ENCODE measurements around the gene ZDHHC3. TPM values are rescaled to one million over a fixed set of nuclear protein-coding genes. Genes with fewer than 3 reads are reported as not detected.
A peak's percentile ranks its signal among the peaks of the same experiment; 100 is the strongest.

The ZDHHC3 gene, protein sequence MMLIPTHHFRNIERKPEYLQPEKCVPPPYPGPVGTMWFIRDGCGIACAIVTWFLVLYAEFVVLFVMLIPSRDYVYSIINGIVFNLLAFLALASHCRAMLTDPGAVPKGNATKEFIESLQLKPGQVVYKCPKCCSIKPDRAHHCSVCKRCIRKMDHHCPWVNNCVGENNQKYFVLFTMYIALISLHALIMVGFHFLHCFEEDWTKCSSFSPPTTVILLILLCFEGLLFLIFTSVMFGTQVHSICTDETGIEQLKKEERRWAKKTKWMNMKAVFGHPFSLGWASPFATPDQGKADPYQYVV
- polyA plus RNA-seq (2013) = 50.9 and 51.5 TPM in 2 replicates

DNA sequence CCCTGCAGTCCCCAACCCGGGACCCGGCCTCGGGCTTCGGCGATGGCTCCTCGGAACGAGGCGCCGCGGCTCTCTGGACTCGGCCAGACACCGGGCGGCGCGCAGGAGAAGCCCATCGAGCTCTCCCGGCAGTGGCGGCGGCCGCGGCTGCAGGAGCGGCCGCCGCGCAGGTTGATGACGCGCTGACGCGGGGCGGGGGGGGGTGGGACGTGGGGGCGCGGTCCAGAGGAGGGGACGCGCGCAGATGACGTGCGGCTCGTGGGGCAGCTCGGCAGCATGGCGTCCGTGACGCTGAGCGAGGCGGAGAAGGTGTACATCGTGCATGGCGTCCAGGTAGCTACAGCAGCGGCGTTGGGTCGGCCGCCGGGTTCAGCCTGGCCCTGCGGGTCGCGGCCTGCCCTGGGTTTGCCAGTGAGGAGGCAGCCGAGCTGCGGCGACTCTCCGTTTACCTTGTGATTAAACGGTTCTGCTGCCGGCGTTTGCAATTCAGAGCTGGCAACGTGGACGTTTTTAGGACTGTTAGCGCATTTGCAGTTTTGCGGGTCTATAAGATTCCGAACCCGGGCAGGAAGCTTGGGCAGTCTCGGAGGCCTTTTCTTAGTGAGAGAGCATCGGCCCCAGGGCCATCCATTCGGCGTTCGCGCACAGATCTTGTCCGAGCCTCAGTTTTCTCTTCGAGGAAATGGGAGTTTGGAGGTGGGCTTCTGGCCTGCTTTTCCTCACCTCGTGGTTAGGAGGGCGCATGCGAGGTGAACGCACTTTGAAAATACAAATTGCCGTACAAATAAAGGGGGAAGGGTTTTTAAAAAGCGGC is at the start of gene ZDHHC3, which contains the start of gene EXOSC7:
Gene ZDHHC3 (minus strand): TSS at position 173 of the 814 bp plus-strand sequence. CDS start 16,738 bp downstream, outside the sequence.
Gene EXOSC7 (plus strand): TSS at position 243 of the 814 bp plus-strand sequence. CDS start 34 bp downstream, at position 277.
- H3K4ac ChIP-seq (ENCODE audit: low read depth, low read length) = peak within 1 kb of the TSS; percentile 95
- peak within 1 kb of the TSS; percentile 95 for H3K9ac ChIP-seq (ENCODE audit: low read length)
- peak within 1 kb of the TSS; percentile 93 for H3K4me2 ChIP-seq (ENCODE audit: low read length)
- no CpG with 5 or more reads among the region's 82 CpGs for WGBS (ENCODE audit: extremely low coverage, insufficient coverage, insufficient read length)
- H2BK120ac ChIP-seq (ENCODE audit: insufficient read depth, low read length, poor library complexity) = peak within 1 kb of the TSS; percentile 91
- peak within 1 kb of the TSS; percentile 64 for H2AK5ac ChIP-seq (ENCODE audit: low read length)
- H3K4me3 ChIP-seq (ENCODE audit: low read depth, low read length) = peak within 1 kb of the TSS; percentile 100
- peak within 1 kb of the TSS; percentile 84 for H4K91ac ChIP-seq (ENCODE audit: low read depth, low read length)
- peak within 1 kb of the TSS; percentile 98 for H3K14ac ChIP-seq (ENCODE audit: low read length)
- H3K4me1 ChIP-seq (ENCODE audit: control insufficient read depth in 1 of 2, insufficient read depth in 2 of 2, low read length in 2 of 2) = peaks cover 4 to 8% of the 10 kb centered on the region in 2 experiments
- peaks cover 12% of the 10 kb centered on the region for H3K79me1 ChIP-seq (ENCODE audit: low read length)
- DNase-seq = peak; percentile 75 to 86
- H3K27me3 ChIP-seq (ENCODE audit: insufficient read depth, low read length) = no peaks in the 10 kb centered on the region
- H2AFZ ChIP-seq (ENCODE audit: insufficient read depth, low read length, poor library complexity) = peak within 1 kb of the TSS; percentile 96
- no peak within 1 kb of the TSS for H3K23ac ChIP-seq (ENCODE audit: low read length)
- peak within 1 kb of the TSS; percentile 83 for H2BK5ac ChIP-seq (ENCODE audit: low read depth, low read length, poor library complexity)
- peak within 1 kb of the TSS; percentile 45 for H2BK12ac ChIP-seq (ENCODE audit: low read length)
- no peaks in the 10 kb centered on the region for H3K9me3 ChIP-seq (ENCODE audit: insufficient read depth, low read depth, low read length)
- peak within 1 kb of the TSS; percentile 97 for H4K8ac ChIP-seq (ENCODE audit: low read depth, low read length)
- peaks cover 14% of the 10 kb centered on the region for H3K79me2 ChIP-seq (ENCODE audit: control insufficient read depth, insufficient read depth, low read length, poor library complexity)
- H3K27ac ChIP-seq (ENCODE audit: low read depth, low read length) = peak within 1 kb of the TSS; percentile 73
- peak within 1 kb of the TSS; percentile 92 for H4K12ac ChIP-seq (ENCODE audit: low read depth, low read length)
- peak within 1 kb of the TSS; percentile 99 for H3K18ac ChIP-seq (ENCODE audit: low read length)
- no peaks in the 10 kb centered on the region for H3K36me3 ChIP-seq (ENCODE audit: control insufficient read depth in 1 of 2, insufficient read depth in 2 of 2, low read length in 2 of 2)

GRCh38 chr3:45024542-45025255 is 48.7 kb upstream of the ZDHHC3 start:
- no peak overlapping the region for H3K4me2 ChIP-seq (ENCODE audit: low read length)
- WGBS (ENCODE audit: extremely low coverage, insufficient coverage, insufficient read length) = no CpG with 5 or more reads among the region's 6 CpGs
- H3K9ac ChIP-seq (ENCODE audit: low read length) = no peak overlapping the region
- H3K27me3 ChIP-seq (ENCODE audit: insufficient read depth, low read length) = no peaks in the 10 kb centered on the region
- H3K14ac ChIP-seq (ENCODE audit: low read length) = no peak overlapping the region
- no peak overlapping the region for H3K23ac ChIP-seq (ENCODE audit: low read length)
- H3K27ac ChIP-seq (ENCODE audit: low read depth, low read length) = no peak overlapping the region
- H3K4ac ChIP-seq (ENCODE audit: low read depth, low read length) = no peak overlapping the region
- H2AFZ ChIP-seq (ENCODE audit: insufficient read depth, low read length, poor library complexity) = no peak overlapping the region
- no peaks in the 10 kb centered on the region for H3K36me3 ChIP-seq (ENCODE audit: control insufficient read depth in 1 of 2, insufficient read depth in 2 of 2, low read length in 2 of 2)
- no peak overlapping the region for H2AK5ac ChIP-seq (ENCODE audit: low read length)
- H3K79me1 ChIP-seq (ENCODE audit: low read length) = no peaks in the 10 kb centered on the region
- H3K4me3 ChIP-seq (ENCODE audit: low read depth, low read length) = no peak overlapping the region
- H3K4me1 ChIP-seq (ENCODE audit: control insufficient read depth in 1 of 2, insufficient read depth in 2 of 2, low read length in 2 of 2) = peaks cover 0 to 3% of the 10 kb centered on the region in 2 experiments
- H3K79me2 ChIP-seq (ENCODE audit: control insufficient read depth, insufficient read depth, low read length, poor library complexity) = no peaks in the 10 kb centered on the region
- H2BK120ac ChIP-seq (ENCODE audit: insufficient read depth, low read length, poor library complexity) = no peak overlapping the region
- no peak overlapping the region for H3K18ac ChIP-seq (ENCODE audit: low read length)
- H3K9me3 ChIP-seq (ENCODE audit: insufficient read depth, low read depth, low read length) = peaks cover 2% of the 10 kb centered on the region
- no peak overlapping the region for H4K8ac ChIP-seq (ENCODE audit: low read depth, low read length)
- no peak for DNase-seq
- no peak overlapping the region for H2BK5ac ChIP-seq (ENCODE audit: low read depth, low read length, poor library complexity)
- no peak overlapping the region for H4K12ac ChIP-seq (ENCODE audit: low read depth, low read length)
- H2BK12ac ChIP-seq (ENCODE audit: low read length) = no peak overlapping the region
- H4K91ac ChIP-seq (ENCODE audit: low read depth, low read length) = no peak overlapping the region

- no CpG with 5 or more reads among the region's 3 CpGs for WGBS (ENCODE audit: extremely low coverage, insufficient coverage, insufficient read length)
- Histone ChIP-seq H3K4me1 (ENCODE audit: control insufficient read depth in 1 of 2, insufficient read depth in 2 of 2, low read length in 2 of 2) (peaks cover 0 to 3% of the 10 kb centered on the region in 2 experiments), H3K9ac (ENCODE audit: low read length) (no peak overlapping the region), H3K4ac (ENCODE audit: low read depth, low read length) (no peak overlapping the region), H3K4me2 (ENCODE audit: low read length) (no peak overlapping the region), H3K79me2 (ENCODE audit: control insufficient read depth, insufficient read depth, low read length, poor library complexity) (no peaks in the 10 kb centered on the region), H2BK5ac (ENCODE audit: low read depth, low read length, poor library complexity) (no peak overlapping the region), H3K9me3 (ENCODE audit: insufficient read depth, low read depth, low read length) (peaks cover 2% of the 10 kb centered on the region), H2BK120ac (ENCODE audit: insufficient read depth, low read length, poor library complexity) (no peak overlapping the region), H3K27me3 (ENCODE audit: insufficient read depth, low read length) (no peaks in the 10 kb centered on the region), H4K8ac (ENCODE audit: low read depth, low read length) (no peak overlapping the region), H3K14ac (ENCODE audit: low read length) (no peak overlapping the region), H3K18ac (ENCODE audit: low read length) (no peak overlapping the region), H2BK12ac (ENCODE audit: low read length) (no peak overlapping the region), H3K23ac (ENCODE audit: low read length) (no peak overlapping the region), H3K27ac (ENCODE audit: low read depth, low read length) (no peak overlapping the region), H3K79me1 (ENCODE audit: low read length) (no peaks in the 10 kb centered on the region), H3K36me3 (ENCODE audit: control insufficient read depth in 1 of 2, insufficient read depth in 2 of 2, low read length in 2 of 2) (no peaks in the 10 kb centered on the region), H3K4me3 (ENCODE audit: low read depth, low read length) (no peak overlapping the region), H4K91ac (ENCODE audit: low read depth, low read length) (no peak overlapping the region), H2AFZ (ENCODE audit: insufficient read depth, low read length, poor library complexity) (no peak overlapping the region), H2AK5ac (ENCODE audit: low read length) (no peak overlapping the region), H4K12ac (ENCODE audit: low read depth, low read length) (no peak overlapping the region)
- no peak for DNase-seq
Measured at GRCh38 chr3:45023675-45024074, 47.7 kb upstream of the ZDHHC3 start.
